Type B pancreatic cell (in vitro differentiated cells): ENCODE measurements around the gene IGFBP7. TPM values are rescaled to one million over a fixed set of nuclear protein-coding genes. Genes with fewer than 3 reads are reported as not detected.

Source experiments
- DNase-seq: peaks from one replicate; pipeline ENCODE4 v3.0.0; 2021; ENCODE audit warnings: mixed read lengths; ENCODE audit not compliant: unreplicated experiment; ENCODE audit errors: extremely low spot score
- H3K27ac Mint-ChIP-seq: 2 replicates; pipeline ENCODE4 v1.8.0; 2021; ENCODE audit warnings: mild to moderate bottlenecking, mixed read lengths
- H3K27me3 Mint-ChIP-seq: 2 replicates; pipeline ENCODE4 v1.8.0; 2021; ENCODE audit warnings: mixed read lengths
- H3K36me3 Mint-ChIP-seq: 2 replicates; pipeline ENCODE4 v1.8.0; 2021; ENCODE audit warnings: mixed read lengths
- H3K4me1 Mint-ChIP-seq: one replicate; pipeline ENCODE4 v1.8.0; 2021; ENCODE audit warnings: mixed read lengths; ENCODE audit not compliant: unreplicated experiment
- H3K4me3 Mint-ChIP-seq: 2 replicates; pipeline ENCODE4 v1.8.0; 2021; ENCODE audit warnings: mild to moderate bottlenecking, mixed read lengths
- H3K9me3 Mint-ChIP-seq: 2 replicates; pipeline ENCODE4 v1.8.0; 2021; ENCODE audit warnings: mixed read lengths
- total RNA-seq: library from RNA; stranded (reverse); gene quantifications from 2 replicates; pipeline ENCODE4 v1.2.1, GENCODE V29; 2021; ENCODE audit warnings: low replicate concordance
- TF ChIP-seq, protein P1 (sequence below): fragments of 200-600 bp; sonication (generic); conservative IDR thresholded peaks from 2 replicates; pipeline ENCODE4 v1.5.0; 2021; ENCODE audit warnings: antibody characterized with exemption, mild to moderate bottlenecking

The IGFBP7 gene
- total RNA-seq, 1 donor from 2014 or later: 108 TPM

- Mint-ChIP-seq H3K36me3 (no peaks in the 10 kb centered on the region), H3K9me3 (no peaks in the 10 kb centered on the region), H3K27me3 (no peaks in the 10 kb centered on the region), H3K4me1 (peaks cover 40% of the 10 kb centered on the region), H3K4me3 (no peak overlapping the region), H3K27ac (no peak overlapping the region)
- DNase-seq: no peak
- TF ChIP-seq, protein P1, sequence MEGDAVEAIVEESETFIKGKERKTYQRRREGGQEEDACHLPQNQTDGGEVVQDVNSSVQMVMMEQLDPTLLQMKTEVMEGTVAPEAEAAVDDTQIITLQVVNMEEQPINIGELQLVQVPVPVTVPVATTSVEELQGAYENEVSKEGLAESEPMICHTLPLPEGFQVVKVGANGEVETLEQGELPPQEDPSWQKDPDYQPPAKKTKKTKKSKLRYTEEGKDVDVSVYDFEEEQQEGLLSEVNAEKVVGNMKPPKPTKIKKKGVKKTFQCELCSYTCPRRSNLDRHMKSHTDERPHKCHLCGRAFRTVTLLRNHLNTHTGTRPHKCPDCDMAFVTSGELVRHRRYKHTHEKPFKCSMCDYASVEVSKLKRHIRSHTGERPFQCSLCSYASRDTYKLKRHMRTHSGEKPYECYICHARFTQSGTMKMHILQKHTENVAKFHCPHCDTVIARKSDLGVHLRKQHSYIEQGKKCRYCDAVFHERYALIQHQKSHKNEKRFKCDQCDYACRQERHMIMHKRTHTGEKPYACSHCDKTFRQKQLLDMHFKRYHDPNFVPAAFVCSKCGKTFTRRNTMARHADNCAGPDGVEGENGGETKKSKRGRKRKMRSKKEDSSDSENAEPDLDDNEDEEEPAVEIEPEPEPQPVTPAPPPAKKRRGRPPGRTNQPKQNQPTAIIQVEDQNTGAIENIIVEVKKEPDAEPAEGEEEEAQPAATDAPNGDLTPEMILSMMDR: no peak
Observed at GRCh38 chr4:57040510-57040909, 69.7 kb downstream of the IGFBP7 start.

- Mint-ChIP-seq H3K36me3 (no peaks in the 10 kb centered on the region), H3K4me3 (no peak overlapping the region), H3K4me1 (peaks cover 34% of the 10 kb centered on the region), H3K9me3 (no peaks in the 10 kb centered on the region), H3K27ac (no peak overlapping the region), H3K27me3 (no peaks in the 10 kb centered on the region)
- DNase-seq: no peak
- TF ChIP-seq, protein P1: no peak
Observed at GRCh38 chr4:57039345-57039744, 70.8 kb downstream of the IGFBP7 start.

GRCh38 chr4:57037982-57038604 lies 72.1 kb downstream of the IGFBP7 start:
- H3K4me3 Mint-ChIP-seq: peak overlapping the region; percentile 70
- TF ChIP-seq, protein P1: peak; percentile 92
- peaks cover 21% of the 10 kb centered on the region for H3K4me1 Mint-ChIP-seq
- no peaks in the 10 kb centered on the region for H3K27me3 Mint-ChIP-seq
- no peak overlapping the region for H3K27ac Mint-ChIP-seq
- peak; percentile 81 for DNase-seq
- no peaks in the 10 kb centered on the region for H3K9me3 Mint-ChIP-seq
- no peaks in the 10 kb centered on the region for H3K36me3 Mint-ChIP-seq

GRCh38 chr4:57034520-57034919 lies 75.7 kb downstream of the IGFBP7 start:
- no peak overlapping the region for H3K27ac Mint-ChIP-seq
- no peaks in the 10 kb centered on the region for H3K9me3 Mint-ChIP-seq
- no peak overlapping the region for H3K4me3 Mint-ChIP-seq
- TF ChIP-seq, protein P1: no peak
- H3K4me1 Mint-ChIP-seq: peaks cover 12% of the 10 kb centered on the region
- no peaks in the 10 kb centered on the region for H3K27me3 Mint-ChIP-seq
- peaks cover 9% of the 10 kb centered on the region for H3K36me3 Mint-ChIP-seq
- DNase-seq: no peak

GRCh38 chr4:57023104-57023503 lies 87.1 kb downstream of the IGFBP7 start:
- Mint-ChIP-seq H3K27me3 (no peaks in the 10 kb centered on the region), H3K27ac (no peak overlapping the region), H3K36me3 (peaks cover 51% of the 10 kb centered on the region), H3K4me1 (no peaks in the 10 kb centered on the region), H3K9me3 (no peaks in the 10 kb centered on the region), H3K4me3 (no peak overlapping the region)
- DNase-seq: no peak
- TF ChIP-seq, protein P1: no peak
